AG04449 (cell line): ENCODE results near the gene OR2V1.
"Not testable (repeated sequence)": the region's sequence is repeated elsewhere in the genome, so short reads cannot be mapped to it uniquely, and the experiment has no call there.

ENCODE experiments used
- CTCF ChIA-PET: fragments of 350-600 bp; formaldehyde crosslinking; extraction: SDS; loops from one replicate; lab custom pipeline; 2021; ENCODE audit warnings: antibody characterized with exemption; lab: Yijun Ruan, JAX
- POLR2A ChIA-PET: fragments of 400-600, 350-600 bp; formaldehyde crosslinking; extraction: SDS; loops from one replicate; lab custom pipeline; 2020; ENCODE audit warnings: antibody characterized with exemption, inconsistent platforms; lab: Yijun Ruan, JAX
- DNase-seq: peaks from one replicate; pipeline ENCODE4 v3.0.0-alpha.2; 2010; ENCODE audit warnings: low read depth, low spot score
- H3K4me3 ChIP-seq: 2 replicates; pipeline ENCODE4 v1.5.1; 2011; ENCODE audit warnings: low read depth, mild to moderate bottlenecking, control low read depth, low read length
- TF ChIP-seq, protein P1 (sequence below): IDR thresholded peaks from one replicate; pipeline ENCODE4 v1.5.1; 2011; ENCODE audit warnings: mild to moderate bottlenecking, moderate library complexity, low read length, control low read depth, inconsistent platforms; ENCODE audit not compliant: insufficient read depth; ENCODE audit errors: missing control alignments

Gene OR2V1

DNA sequence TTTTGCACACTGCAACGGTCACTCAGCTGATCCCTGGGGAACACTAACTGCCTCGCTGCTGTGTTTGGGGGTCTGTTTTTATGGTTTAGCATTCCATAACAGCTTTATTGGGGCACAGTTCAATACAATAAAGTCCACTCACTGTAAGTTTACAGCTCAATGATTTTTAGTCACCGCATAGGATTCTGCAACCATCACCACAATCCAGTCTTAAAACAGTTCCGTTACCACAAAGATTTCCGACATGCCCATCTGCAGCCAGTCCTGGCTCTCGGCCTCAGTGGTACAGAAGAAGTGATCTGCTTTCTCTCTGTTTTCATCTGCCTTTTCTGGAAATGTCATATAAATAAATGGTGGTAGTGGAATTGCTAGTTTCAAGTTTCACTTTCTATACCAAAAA lies 40.0 kb upstream of the OR2V1 start:
- H3K4me3 ChIP-seq: no peak overlapping the region
- ChIA-PET POLR2A (no interaction called here), CTCF (interaction anchor here (0.8 kb wide), 1 partner anchor 14 kb away, joined by 3 read pairs; no protein-coding TSS in a partner anchor)
- no peak for DNase-seq
- TF ChIP-seq, protein P1, sequence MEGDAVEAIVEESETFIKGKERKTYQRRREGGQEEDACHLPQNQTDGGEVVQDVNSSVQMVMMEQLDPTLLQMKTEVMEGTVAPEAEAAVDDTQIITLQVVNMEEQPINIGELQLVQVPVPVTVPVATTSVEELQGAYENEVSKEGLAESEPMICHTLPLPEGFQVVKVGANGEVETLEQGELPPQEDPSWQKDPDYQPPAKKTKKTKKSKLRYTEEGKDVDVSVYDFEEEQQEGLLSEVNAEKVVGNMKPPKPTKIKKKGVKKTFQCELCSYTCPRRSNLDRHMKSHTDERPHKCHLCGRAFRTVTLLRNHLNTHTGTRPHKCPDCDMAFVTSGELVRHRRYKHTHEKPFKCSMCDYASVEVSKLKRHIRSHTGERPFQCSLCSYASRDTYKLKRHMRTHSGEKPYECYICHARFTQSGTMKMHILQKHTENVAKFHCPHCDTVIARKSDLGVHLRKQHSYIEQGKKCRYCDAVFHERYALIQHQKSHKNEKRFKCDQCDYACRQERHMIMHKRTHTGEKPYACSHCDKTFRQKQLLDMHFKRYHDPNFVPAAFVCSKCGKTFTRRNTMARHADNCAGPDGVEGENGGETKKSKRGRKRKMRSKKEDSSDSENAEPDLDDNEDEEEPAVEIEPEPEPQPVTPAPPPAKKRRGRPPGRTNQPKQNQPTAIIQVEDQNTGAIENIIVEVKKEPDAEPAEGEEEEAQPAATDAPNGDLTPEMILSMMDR: no peak

DNA sequence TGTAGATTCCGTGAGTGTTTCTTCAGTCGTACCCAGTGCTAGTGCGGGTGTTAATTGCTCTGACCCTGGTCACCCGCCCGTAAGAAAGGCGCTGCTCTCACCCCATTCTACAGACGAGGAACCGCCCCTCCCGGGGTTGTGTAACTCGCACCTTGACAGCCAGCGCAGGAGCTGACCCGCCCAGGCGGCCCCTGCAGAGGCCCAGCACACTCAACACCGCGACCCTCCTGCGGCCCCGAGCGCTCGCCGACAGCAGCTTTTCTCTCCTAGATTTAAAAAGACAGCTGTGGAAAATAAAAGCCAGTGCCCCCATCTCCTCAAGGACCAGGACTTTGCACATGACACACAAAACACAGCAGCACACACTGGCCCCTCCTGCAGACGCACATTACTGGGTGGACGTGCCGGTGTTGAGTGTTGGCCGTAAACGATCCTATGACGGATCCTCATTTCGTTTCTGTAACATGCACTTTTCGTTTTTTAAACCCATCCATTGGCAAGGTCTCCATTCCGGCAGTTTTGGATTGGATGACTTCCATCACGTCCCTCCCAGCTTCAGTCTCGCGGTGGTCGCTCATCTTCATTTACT lies 39.4 kb upstream of the OR2V1 start:
- ChIA-PET POLR2A (no interaction called here), CTCF (interaction anchor here (0.8 to 2.3 kb wide), 2 partner anchors 14 to 15 kb away, joined by 3 to 11 read pairs; no protein-coding TSS in a partner anchor)
- peak overlapping the region; percentile 43 for H3K4me3 ChIP-seq
- DNase-seq: no peak
- TF ChIP-seq, protein P1: no peak

DNA sequence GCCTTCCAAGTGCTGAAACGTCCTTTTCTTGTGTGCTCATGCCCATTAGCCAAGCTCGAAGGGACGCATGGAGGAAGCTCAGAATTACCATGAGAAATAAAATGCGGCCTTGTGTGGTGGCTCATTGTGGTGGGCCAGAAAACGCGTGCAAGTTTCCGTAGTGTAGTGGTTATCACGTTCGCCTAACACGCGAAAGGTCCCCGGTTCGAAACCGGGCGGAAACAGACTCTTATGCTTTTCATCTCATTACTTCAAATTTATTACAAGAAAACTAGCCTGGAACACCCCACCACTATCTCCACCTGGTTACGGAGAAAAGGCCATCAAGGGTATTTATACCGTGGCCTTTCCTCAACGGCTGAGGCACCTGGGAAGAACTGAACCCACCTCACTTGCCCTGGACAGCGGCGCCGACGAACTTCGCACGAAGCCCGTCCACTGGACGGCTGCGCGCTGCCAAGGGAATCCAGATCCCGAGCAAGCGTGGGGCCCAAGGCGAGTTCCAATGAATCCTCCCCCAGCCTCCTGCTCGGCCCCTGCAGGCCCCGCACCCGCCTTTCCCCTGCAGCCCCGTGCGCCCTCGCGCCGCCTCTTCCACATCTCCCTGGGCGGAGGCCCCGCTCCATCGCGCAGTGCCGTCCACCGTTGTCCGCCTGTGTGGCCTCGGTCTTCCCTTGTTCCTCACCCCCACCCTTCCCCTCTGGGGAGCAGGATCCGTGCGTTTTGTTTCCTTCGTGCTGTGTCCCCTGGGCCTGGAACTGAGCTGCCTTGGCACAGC lies 38.7 kb upstream of the OR2V1 start:
- POLR2A ChIA-PET, DNase-seq: not testable (repeated sequence)
- CTCF ChIA-PET: interaction anchor here (2.3 kb wide), 1 partner anchor 15 kb away, joined by 11 read pairs; no protein-coding TSS in a partner anchor
- H3K4me3 ChIP-seq: peak overlapping the region; percentile 43

DNA sequence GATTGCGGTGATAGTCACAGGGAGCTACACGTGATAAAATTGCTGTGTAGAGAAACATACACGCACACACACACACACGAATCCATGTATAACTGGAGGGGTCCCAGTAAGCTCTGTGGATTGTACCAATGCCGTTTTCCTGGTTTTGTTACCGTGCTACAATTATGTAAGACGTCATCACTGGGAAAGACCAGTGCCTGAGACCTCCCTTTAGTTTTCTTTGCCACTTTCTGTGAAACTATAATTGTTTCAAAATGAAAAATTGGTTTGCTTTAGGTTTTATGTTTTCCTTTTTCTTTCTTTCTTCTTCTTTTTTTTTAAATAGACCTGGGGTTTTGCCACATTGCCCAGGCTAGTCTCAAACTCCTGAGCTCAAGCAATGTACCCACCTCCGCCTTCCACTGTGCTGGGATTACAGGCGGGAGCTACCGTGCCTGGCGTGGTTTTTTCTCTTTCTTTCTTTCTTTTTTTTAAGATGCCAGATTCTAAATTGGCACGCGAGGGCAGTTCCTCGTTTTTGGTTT lies 37.7 kb upstream of the OR2V1 start:
- CTCF ChIA-PET: interaction anchor here (1.0 to 2.3 kb wide), 5 partner anchors 9 to 21 kb away, joined by 3 to 11 read pairs (median 5); no protein-coding TSS in a partner anchor
- POLR2A ChIA-PET: no interaction called here
- TF ChIP-seq, protein P1: no peak
- no peak overlapping the region for H3K4me3 ChIP-seq
- DNase-seq: no peak

DNA sequence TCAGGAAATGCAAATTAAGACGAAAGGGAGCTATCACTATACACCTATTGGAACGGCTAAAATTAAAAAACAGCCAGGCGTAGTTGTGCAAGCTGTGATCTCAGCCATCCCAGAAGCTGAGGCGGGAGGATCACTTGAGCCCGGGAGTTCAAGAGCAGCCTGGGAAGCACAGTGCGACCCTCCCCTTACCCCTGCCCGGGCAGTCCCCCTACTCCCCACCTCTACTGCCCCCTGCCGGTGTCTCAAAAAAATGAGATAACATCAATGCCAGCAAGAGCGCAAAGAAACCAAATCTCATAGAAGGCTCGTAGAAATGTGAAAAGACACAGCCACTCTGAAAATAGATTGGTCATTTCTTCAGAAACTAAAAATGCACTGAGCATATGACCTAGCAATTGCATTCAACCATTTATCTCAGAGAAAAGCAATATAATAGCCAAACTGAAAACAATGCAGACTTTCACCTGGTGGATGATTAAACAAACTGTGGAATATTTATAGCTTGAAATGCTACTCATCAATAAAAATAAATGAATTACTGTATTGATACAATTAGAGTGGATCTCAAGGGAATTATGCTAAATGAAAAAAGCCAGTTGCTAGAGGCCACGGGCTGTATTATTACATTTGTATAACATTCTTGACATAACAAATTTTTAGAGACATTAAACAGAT lies 37.0 kb upstream of the OR2V1 start:
- ChIA-PET POLR2A (no interaction called here), CTCF (interaction anchor here (1.0 to 2.3 kb wide), 5 partner anchors 9 to 22 kb away, joined by 3 to 11 read pairs (median 5); no protein-coding TSS in a partner anchor)
- TF ChIP-seq, protein P1: peak; percentile 28
- no peak for DNase-seq
- no peak overlapping the region for H3K4me3 ChIP-seq

DNA sequence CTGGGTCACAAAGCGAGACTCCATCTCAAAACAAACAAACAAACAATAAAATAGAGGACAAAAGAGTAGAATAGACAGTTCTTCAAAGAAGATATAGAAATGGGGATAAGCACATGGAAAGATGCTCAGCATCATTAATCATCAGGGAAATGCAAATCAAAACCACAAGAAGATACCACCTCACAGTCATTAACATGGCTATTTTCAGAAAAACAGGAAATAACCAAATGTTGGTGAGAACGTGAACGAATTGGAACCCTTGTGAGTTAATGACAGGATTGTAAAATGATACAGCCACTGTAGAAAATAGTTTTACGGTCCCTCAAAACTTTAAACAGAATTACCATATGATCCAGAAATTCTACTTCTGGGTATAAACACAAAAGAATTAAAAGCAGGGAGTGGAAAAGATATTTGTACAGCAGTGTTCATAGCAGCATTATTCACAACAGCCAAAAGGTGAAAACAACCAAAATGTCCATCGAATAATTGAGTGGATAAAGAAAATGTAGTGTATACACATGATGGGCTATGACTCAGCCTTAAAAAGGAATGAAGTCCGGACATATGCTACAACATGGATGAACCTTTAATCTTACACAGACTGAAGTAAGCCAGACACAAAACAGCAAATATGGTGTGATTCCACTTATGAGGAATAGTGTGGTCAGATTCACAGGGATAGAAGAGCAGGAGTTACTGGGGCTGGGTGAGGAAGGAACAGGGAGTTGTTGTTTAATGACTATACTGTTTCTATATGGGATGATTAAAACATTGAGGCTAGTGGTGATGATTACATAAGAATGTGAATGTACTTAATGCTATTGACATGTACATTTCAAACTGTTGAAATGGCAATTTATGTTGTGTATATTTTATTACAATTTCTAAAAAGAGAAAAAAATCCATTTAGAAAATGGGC lies 36.1 kb upstream of the OR2V1 start:
- no peak overlapping the region for H3K4me3 ChIP-seq
- TF ChIP-seq, protein P1: no peak
- ChIA-PET POLR2A (no interaction called here), CTCF (interaction anchor here (1.0 to 1.8 kb wide), 3 partner anchors 8 to 31 kb away, joined by 3 to 5 read pairs (median 3); no protein-coding TSS in a partner anchor)
- no peak for DNase-seq
